RWPE1 (cell line): ENCODE results near the gene RGS6.
"Not testable (repeated sequence)": the region's sequence is repeated elsewhere in the genome, so short reads cannot be mapped to it uniquely, and the experiment has no call there.

Experiments used
- CTCF ChIA-PET: fragments of 350-600 bp; sonication (Branson Sonifier 250); formaldehyde crosslinking; extraction: SDS; loops from one replicate; lab custom pipeline; 2021; lab: Yijun Ruan, JAX
- POLR2A ChIA-PET: fragments of 400-600 bp; formaldehyde crosslinking; extraction: SDS; loops from one replicate; lab custom pipeline; 2020; ENCODE audit warnings: antibody characterized with exemption; ENCODE audit not compliant: low non-redundant PET; lab: Yijun Ruan, JAX
- DNase-seq: peaks from one replicate; pipeline ENCODE4 v3.0.0; 2012; ENCODE audit warnings: low spot score
- H3K27ac ChIP-seq: fragments of 450-650 bp; 2 replicates; pipeline ENCODE4 v1.5.1; 2017
- TF ChIP-seq, protein P1 (sequence below): fragments of 450-650 bp; conservative IDR thresholded peaks from 2 replicates; pipeline ENCODE4 v1.5.1; 2017; ENCODE audit warnings: low read depth, mild to moderate bottlenecking

The RGS6 gene

DNA sequence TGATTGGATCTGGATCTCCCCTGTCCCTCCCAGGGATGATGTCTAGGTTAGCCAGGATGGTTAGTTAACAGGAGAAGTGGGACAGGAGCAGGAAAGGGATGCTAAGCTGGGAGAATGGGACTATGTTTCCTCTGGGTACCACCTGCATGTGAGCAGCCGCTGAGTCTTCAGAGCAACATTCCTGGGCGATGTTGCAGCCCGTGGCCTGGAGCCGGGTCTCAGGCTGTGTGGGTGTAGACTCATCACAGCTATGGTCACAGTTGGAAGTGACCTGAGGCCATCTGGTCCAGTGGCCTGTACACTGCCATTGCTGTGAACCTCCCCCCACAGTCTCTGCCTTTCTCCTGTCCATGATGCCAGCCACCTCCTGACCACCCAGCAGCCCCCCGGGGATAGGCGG, 539.1 kb downstream of the RGS6 start:
- DNase-seq: no peak
- no peak overlapping the region for H3K27ac ChIP-seq
- CTCF ChIA-PET: interaction anchor here (0.6 kb wide), 1 partner anchor 104 kb away, joined by 7 read pairs; no protein-coding TSS in a partner anchor
- TF ChIP-seq, protein P1, sequence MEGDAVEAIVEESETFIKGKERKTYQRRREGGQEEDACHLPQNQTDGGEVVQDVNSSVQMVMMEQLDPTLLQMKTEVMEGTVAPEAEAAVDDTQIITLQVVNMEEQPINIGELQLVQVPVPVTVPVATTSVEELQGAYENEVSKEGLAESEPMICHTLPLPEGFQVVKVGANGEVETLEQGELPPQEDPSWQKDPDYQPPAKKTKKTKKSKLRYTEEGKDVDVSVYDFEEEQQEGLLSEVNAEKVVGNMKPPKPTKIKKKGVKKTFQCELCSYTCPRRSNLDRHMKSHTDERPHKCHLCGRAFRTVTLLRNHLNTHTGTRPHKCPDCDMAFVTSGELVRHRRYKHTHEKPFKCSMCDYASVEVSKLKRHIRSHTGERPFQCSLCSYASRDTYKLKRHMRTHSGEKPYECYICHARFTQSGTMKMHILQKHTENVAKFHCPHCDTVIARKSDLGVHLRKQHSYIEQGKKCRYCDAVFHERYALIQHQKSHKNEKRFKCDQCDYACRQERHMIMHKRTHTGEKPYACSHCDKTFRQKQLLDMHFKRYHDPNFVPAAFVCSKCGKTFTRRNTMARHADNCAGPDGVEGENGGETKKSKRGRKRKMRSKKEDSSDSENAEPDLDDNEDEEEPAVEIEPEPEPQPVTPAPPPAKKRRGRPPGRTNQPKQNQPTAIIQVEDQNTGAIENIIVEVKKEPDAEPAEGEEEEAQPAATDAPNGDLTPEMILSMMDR: no peak
- POLR2A ChIA-PET: no interaction called here

DNA sequence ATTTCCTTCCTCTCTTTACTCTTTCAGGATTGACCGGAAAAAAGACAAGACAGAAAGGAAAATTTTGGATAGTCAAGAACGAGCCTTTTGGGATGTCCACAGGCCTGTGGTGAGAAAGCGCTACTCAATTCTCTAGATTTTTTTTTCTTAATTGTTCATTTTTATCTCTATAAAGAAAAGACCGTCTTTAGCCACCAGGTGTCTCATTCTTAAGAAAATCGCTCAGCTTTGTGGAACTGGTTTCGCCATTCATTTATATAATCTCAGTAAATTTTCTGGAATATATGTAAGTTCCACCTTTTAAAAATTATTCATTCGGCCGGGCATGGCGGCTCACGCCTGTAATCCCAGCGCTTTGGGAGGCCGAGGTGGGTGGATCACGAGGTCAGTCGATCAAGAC, 540.6 kb downstream of the RGS6 start:
- no peak overlapping the region for H3K27ac ChIP-seq
- ChIA-PET CTCF (interaction anchor here (0.6 to 0.7 kb wide), 2 partner anchors 10 to 51 kb away, joined by 3 read pairs; no protein-coding TSS in a partner anchor), POLR2A (no interaction called here)
- TF ChIP-seq, protein P1: no peak
- DNase-seq: no peak

DNA sequence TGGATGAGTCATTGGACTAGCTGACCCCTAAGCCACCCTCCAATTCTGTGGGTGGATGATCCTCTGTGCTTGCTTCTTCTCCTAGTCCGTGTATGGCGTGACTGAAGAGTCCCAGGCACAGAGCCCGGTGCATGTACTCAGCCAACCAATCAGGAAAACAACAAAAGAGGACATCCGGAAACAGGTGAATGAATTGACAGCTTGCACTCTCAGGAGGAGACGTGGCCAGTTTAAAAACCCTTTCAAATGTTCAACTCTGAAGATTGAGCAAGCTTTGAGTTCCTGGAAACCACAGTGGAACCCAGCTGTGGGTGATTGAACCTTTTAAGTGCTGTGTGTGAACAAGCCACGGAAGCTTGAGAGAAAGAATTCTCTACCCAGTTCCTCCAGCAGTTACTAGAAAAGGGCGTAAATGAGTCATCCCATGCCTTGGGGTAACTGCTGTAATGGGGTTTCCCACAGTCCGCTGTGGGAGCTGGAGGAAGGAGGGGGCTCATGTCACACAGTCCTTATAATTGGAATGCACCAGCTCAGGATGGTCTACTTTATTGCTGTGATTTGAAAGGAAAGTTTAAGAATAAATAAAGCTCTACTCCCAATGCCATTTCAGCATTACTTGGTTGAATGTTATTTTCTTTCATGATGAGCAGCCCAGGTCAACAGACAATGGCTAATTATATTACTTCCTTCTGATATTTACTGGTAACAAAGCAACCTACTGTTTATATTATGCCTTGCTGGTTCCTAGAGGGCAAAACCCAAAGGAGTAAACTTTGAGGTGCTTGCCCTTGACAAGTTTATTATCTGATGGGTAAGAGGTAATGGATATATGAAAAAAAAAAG, 544.6 kb downstream of the RGS6 start:
- no peak overlapping the region for H3K27ac ChIP-seq
- TF ChIP-seq, protein P1: no peak
- DNase-seq: peak; percentile 28
- CTCF ChIA-PET: interaction anchor here (1.0 kb wide), 1 partner anchor 37 kb away, joined by 4 read pairs; no protein-coding TSS in a partner anchor
- POLR2A ChIA-PET: no interaction called here

DNA sequence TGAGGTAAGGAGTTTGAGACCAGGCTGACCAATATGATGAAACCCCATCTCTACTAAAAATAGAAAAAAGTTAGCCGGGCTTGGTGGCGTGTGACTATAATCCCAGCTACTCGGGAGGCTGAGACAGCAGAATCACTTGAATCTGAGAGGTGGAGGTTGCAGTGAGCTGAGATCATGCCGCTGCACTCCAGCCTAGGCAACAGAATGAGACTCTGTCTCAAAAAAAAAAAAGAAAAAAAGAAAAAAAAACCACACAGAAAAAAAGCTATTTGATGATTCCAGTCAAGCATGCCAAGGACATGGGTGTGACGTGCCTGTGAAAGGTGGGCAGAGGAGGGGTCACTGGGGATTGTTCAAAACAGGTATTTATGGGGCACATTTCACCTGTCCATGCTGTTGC, 545.3 kb downstream of the RGS6 start:
- POLR2A ChIA-PET, H3K27ac ChIP-seq, DNase-seq: not testable (repeated sequence)
- CTCF ChIA-PET: interaction anchor here (1.0 kb wide), 1 partner anchor 36 kb away, joined by 4 read pairs; no protein-coding TSS in a partner anchor

DNA sequence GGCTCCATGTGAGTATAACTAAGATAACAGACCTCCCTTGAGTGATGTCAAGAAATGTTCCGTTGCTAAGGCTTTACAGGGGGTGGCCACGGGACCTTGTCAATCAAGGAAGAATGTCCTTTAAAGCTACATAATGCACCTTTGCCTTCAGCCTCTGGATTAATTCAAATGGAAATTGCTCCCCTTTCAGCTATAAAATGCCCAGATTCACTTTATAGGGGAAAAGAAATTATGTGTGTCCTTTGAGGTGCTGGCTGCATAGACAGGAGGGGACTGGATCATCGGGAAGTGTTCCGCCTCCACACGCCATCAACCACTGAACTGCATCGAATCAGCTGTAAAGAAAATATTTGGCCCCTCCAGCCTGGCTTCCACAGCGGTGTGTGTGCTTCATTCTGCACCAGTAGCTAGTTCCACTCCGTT, 546.3 kb downstream of the RGS6 start:
- H3K27ac ChIP-seq: no peak overlapping the region
- ChIA-PET CTCF (no interaction called here), POLR2A (no interaction called here)
- no peak for DNase-seq
- TF ChIP-seq, protein P1: no peak

DNA sequence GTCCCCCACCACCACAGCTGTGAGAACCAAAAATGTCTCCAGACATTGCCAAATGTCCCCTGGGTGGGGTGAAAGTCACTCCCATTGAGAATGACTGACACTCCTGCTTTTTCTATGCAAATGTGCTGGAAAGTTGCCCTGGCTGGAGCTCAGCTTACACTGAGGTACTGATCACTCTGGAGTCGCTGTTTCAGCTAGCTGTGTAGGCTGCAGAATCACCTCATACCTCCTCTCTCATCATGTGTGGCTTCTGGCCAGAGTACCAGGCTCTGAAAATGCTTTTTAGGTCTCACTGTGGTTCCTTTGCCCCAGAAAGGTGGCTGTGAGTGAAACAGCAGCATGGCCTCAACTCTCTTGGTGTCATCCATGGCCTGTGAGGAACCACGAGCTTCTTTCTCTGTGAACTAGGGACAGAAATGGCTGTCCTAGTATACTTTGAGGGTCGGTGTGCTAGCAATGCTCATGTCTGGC, 547.3 kb downstream of the RGS6 start:
- ChIA-PET POLR2A (no interaction called here), CTCF (no interaction called here)
- TF ChIP-seq, protein P1: no peak
- no peak overlapping the region for H3K27ac ChIP-seq
- DNase-seq: no peak
